Smooth muscle cell (in vitro differentiated cells): ENCODE results near the gene ANGEL2. TPM values are rescaled to one million over a fixed set of nuclear protein-coding genes. Genes with fewer than 3 reads are reported as not detected.
"Not testable (repeated sequence)": the region's sequence is repeated elsewhere in the genome, so short reads cannot be mapped to it uniquely, and the experiment has no call there.

ENCODE experiments used
- DNase-seq: peaks from one replicate; lab custom pipeline; 2025; ENCODE audit not compliant: unreplicated experiment; lab: John Stamatoyannopoulos, UW
- H2AFZ ChIP-seq: fragments of 200-600 bp; sonication (generic); 2 replicates; pipeline ENCODE4 v1.6.0; 2016; ENCODE audit warnings: antibody characterized with exemption, low read depth, mild to moderate bottlenecking
- H3F3A ChIP-seq: fragments of 200-600 bp; sonication (generic); 2 replicates; pipeline ENCODE4 v1.6.0; 2017; ENCODE audit warnings: antibody characterized with exemption, low read depth
- H3K27ac ChIP-seq: fragments of 200-600 bp; sonication (generic); 2 replicates; pipeline ENCODE4 v1.5.1; 2016; ENCODE audit warnings: low read depth, mild to moderate bottlenecking
- H3K27me3 ChIP-seq: fragments of 200-600 bp; sonication (generic); 2 replicates; pipeline ENCODE4 v1.6.1; 2016; ENCODE audit warnings: low read depth, mild to moderate bottlenecking
- H3K36me3 ChIP-seq: fragments of 200-600 bp; sonication (generic); 2 replicates; pipeline ENCODE4 v1.5.1; 2016; ENCODE audit warnings: low read depth
- H3K4me1 ChIP-seq: fragments of 200-600 bp; sonication (generic); 2 replicates; pipeline ENCODE4 v1.5.1; 2016; ENCODE audit warnings: low read depth
- H3K4me2 ChIP-seq: fragments of 200-600 bp; sonication (generic); 2 replicates; pipeline ENCODE4 v1.6.0; 2016; ENCODE audit warnings: mild to moderate bottlenecking
- H3K4me3 ChIP-seq: fragments of 200-600 bp; sonication (generic); 2 replicates; pipeline ENCODE4 v1.5.1; 2016; ENCODE audit warnings: mild to moderate bottlenecking
- H3K79me2 ChIP-seq: fragments of 200-600 bp; sonication (generic); 2 replicates; pipeline ENCODE4 v1.6.0; 2016; ENCODE audit warnings: low read depth, mild to moderate bottlenecking
- H3K9ac ChIP-seq: fragments of 200-600 bp; sonication (generic); 2 replicates; pipeline ENCODE4 v1.6.0; 2016; ENCODE audit warnings: low read depth
- H3K9me3 ChIP-seq: fragments of 200-600 bp; sonication (generic); replicated peaks from 2 replicates; pipeline ENCODE4 v1.5.1; 2016; ENCODE audit warnings: low read depth
- H4K20me1 ChIP-seq: fragments of 200-600 bp; sonication (generic); 2 replicates; pipeline ENCODE4 v1.6.0; 2016; ENCODE audit warnings: low read depth
- WGBS: methylation state at CpG from one replicate; pipeline ENCODE4 v1.1.7; 2016; ENCODE audit warnings: low lambda C conversion rate; 5-methylcytosine and 5-hydroxymethylcytosine counted together
- polyA plus RNA-seq: library from polyadenylated mRNA; unstranded; fragments of >200 nt; fragmentation: Nextera tagmentation; extraction: Ambion mirVana; gene quantifications from 2 replicates; pipeline ENCODE4 v1.2.1, GENCODE V29; 2016
- total RNA-seq: library from RNA; depleted of rRNA; stranded (reverse); fragments of >200 nt; gene quantifications from 2 replicates; pipeline ENCODE4 v1.2.3, GENCODE V29; 2014
- TF ChIP-seq, protein P1 (sequence below): fragments of 200-600 bp; sonication (generic); IDR thresholded peaks from 2 replicates; pipeline ENCODE4 v1.5.1; 2017; ENCODE audit warnings: borderline replicate concordance, mild to moderate bottlenecking, antibody characterized with exemption; ENCODE audit not compliant: insufficient read depth, poor library complexity, severe bottlenecking

ANGEL2 gene
- total and polyA plus RNA-seq, 2 experiments from 2014 or later = 13.1 to 29.7 TPM

GRCh38 chr1:212967801-212968200 is 47.9 kb downstream of the ANGEL2 start:
- no peak overlapping the region for H3K4me3 ChIP-seq
- H4K20me1 ChIP-seq = no peaks in the 10 kb centered on the region
- DNase-seq = no peak
- peaks cover 3% of the 10 kb centered on the region for H3K4me1 ChIP-seq
- H3K36me3 ChIP-seq = no peaks in the 10 kb centered on the region
- no peak overlapping the region for H2AFZ ChIP-seq
- no peak overlapping the region for H3K27ac ChIP-seq
- H3K27me3 ChIP-seq = no peaks in the 10 kb centered on the region
- WGBS = 73% methylated on average over 8 of the region's 8 CpGs
- no peak overlapping the region for H3K9ac ChIP-seq
- H3K9me3 ChIP-seq = no peaks in the 10 kb centered on the region
- H3K4me2 ChIP-seq = no peak overlapping the region
- TF ChIP-seq, protein P1, sequence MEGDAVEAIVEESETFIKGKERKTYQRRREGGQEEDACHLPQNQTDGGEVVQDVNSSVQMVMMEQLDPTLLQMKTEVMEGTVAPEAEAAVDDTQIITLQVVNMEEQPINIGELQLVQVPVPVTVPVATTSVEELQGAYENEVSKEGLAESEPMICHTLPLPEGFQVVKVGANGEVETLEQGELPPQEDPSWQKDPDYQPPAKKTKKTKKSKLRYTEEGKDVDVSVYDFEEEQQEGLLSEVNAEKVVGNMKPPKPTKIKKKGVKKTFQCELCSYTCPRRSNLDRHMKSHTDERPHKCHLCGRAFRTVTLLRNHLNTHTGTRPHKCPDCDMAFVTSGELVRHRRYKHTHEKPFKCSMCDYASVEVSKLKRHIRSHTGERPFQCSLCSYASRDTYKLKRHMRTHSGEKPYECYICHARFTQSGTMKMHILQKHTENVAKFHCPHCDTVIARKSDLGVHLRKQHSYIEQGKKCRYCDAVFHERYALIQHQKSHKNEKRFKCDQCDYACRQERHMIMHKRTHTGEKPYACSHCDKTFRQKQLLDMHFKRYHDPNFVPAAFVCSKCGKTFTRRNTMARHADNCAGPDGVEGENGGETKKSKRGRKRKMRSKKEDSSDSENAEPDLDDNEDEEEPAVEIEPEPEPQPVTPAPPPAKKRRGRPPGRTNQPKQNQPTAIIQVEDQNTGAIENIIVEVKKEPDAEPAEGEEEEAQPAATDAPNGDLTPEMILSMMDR = peak; percentile 36
- H3K79me2 ChIP-seq = no peaks in the 10 kb centered on the region
- no peaks in the 10 kb centered on the region for H3F3A ChIP-seq

DNA sequence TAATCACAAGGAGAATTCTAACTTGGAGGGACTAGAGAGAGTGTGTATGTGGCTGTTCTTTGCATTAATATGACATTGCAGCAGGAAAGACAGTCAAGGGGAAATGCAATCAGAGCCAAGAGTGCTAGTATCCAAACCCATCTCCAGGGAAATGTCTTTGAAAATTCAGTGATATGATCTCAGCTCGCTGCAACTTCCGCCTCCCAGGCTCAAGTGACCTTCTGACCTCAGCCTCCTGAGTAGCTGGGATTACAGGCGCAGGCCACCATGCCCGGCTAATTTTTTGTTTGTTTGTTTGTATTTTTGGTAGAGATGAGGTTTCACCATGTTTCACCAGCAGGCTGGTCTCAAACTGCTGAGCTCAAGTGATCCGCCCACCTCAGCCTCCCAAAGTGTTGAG is 49.1 kb downstream of the ANGEL2 start:
- WGBS = 87% methylated on average over 5 of the region's 5 CpGs
- no peaks in the 10 kb centered on the region for H3K27me3 ChIP-seq

DNA sequence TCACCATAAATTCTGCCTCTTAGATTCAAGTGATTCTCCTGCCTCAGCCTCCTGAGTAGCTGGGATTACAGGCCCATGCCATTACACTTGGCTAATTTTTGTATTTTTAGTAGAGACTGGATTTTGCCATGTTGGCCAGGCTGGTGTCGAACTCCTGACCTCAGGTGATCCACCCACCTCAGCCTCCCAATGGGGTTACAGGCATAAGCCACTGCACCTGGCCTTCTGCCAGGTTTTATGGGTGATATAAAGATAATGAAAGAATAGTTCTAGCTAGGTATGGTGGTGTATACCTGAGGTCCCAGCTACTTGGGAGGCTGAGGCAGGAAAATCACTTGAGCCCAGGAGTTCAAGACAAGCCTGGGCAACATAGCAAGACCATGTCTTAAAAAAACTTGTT is 50.7 kb downstream of the ANGEL2 start:
- not testable (repeated sequence) for H3K36me3 ChIP-seq, H4K20me1 ChIP-seq, H3K4me1 ChIP-seq, H3K27ac ChIP-seq, H3K4me3 ChIP-seq, H3K9ac ChIP-seq, H3K4me2 ChIP-seq, DNase-seq, H3F3A ChIP-seq, H3K79me2 ChIP-seq, H3K27me3 ChIP-seq, H3K9me3 ChIP-seq, H2AFZ ChIP-seq
- 90% methylated on average over 1 of the region's 1 CpG for WGBS

More for the DNA sequence above, 49.1 kb downstream of the ANGEL2 start:
- Histone ChIP-seq H3K36me3 (no peaks in the 10 kb centered on the region), H3K4me1 (peaks cover 3% of the 10 kb centered on the region), H2AFZ (no peak overlapping the region), H3K4me3 (no peak overlapping the region), H3K9ac (no peak overlapping the region), H3F3A (no peaks in the 10 kb centered on the region), H3K27ac (no peak overlapping the region), H3K9me3 (no peaks in the 10 kb centered on the region), H4K20me1 (no peaks in the 10 kb centered on the region), H3K4me2 (no peak overlapping the region), H3K79me2 (no peaks in the 10 kb centered on the region)
- TF ChIP-seq, protein P1 = no peak
- DNase-seq = no peak

- no peak overlapping the region for H3K4me2 ChIP-seq
- H3K4me1 ChIP-seq = peaks cover 3% of the 10 kb centered on the region
- no peaks in the 10 kb centered on the region for H3K27me3 ChIP-seq
- no peaks in the 10 kb centered on the region for H3F3A ChIP-seq
- H3K79me2 ChIP-seq = no peaks in the 10 kb centered on the region
- H4K20me1 ChIP-seq = no peaks in the 10 kb centered on the region
- DNase-seq = no peak
- no peak overlapping the region for H2AFZ ChIP-seq
- no peaks in the 10 kb centered on the region for H3K9me3 ChIP-seq
- no peak overlapping the region for H3K4me3 ChIP-seq
- H3K27ac ChIP-seq = no peak overlapping the region
- no peaks in the 10 kb centered on the region for H3K36me3 ChIP-seq
- H3K9ac ChIP-seq = no peak overlapping the region
- TF ChIP-seq, protein P1 = no peak
- 94% methylated on average over 6 of the region's 6 CpGs for WGBS
Observed at GRCh38 chr1:212964102-212964501, 51.6 kb downstream of the ANGEL2 start.
